Muscle of leg (tissue), 11 donors: ENCODE data around the gene SLC9A5. TPM values are rescaled to one million over a fixed set of nuclear protein-coding genes. Genes with fewer than 3 reads are reported as not detected.

Experiments used
- DNase-seq: peaks from one replicate; pipeline ENCODE4 v3.0.0; 2013
- H3K27ac ChIP-seq: one replicate; pipeline ENCODE4 v1.5.1; 2013; ENCODE audit warnings: mild to moderate bottlenecking, low read length, control low read depth
- H3K27me3 ChIP-seq: one replicate; pipeline ENCODE4 v1.6.1; 2013; ENCODE audit warnings: low read length; ENCODE audit not compliant: control insufficient read depth, insufficient read depth
- H3K36me3 ChIP-seq: one replicate; pipeline ENCODE4 v1.6.1; 2013; ENCODE audit warnings: low read length; ENCODE audit not compliant: control insufficient read depth, insufficient read depth
- H3K4me1 ChIP-seq: one replicate; pipeline ENCODE4 v1.6.1; 2013; ENCODE audit warnings: low read length; ENCODE audit not compliant: control insufficient read depth, insufficient read depth
- H3K4me3 ChIP-seq: one replicate; pipeline ENCODE4 v1.5.1; 2013; ENCODE audit warnings: low read length, control low read depth
- H3K9me3 ChIP-seq: replicated peaks from 2 replicates; pipeline ENCODE4 v1.6.1; 2013; ENCODE audit warnings: low read depth, low read length; ENCODE audit not compliant: control insufficient read depth
- WGBS: methylation state at CpG from one replicate; pipeline ENCODE4 v1.1.5; 2013; ENCODE audit warnings: missing lambda C conversion rate; ENCODE audit not compliant: insufficient coverage; 5-methylcytosine and 5-hydroxymethylcytosine counted together
- polyA plus RNA-seq, 8 donors: library from polyadenylated mRNA; unstranded; fragments of 120-200 nt; gene quantifications; one replicate each; pipeline versions ENCODE4 v1.2.1 to v1.2.3, GENCODE V29; 2013; ENCODE audit warnings: inconsistent platforms in 1 of 8, low replicate concordance in 1 of 8; ENCODE audit not compliant: insufficient read length in 8 of 8, insufficient read depth in 1 of 8
- total RNA-seq: library from RNA; stranded (reverse); fragments of 120-200 nt; gene quantifications from one replicate; pipeline ENCODE4 v1.2.4, GENCODE V29; 2013

SLC9A5 gene
- total and polyA plus RNA-seq, 9 donors = 0.40 to 1.8 (median 1.0) TPM

DNA sequence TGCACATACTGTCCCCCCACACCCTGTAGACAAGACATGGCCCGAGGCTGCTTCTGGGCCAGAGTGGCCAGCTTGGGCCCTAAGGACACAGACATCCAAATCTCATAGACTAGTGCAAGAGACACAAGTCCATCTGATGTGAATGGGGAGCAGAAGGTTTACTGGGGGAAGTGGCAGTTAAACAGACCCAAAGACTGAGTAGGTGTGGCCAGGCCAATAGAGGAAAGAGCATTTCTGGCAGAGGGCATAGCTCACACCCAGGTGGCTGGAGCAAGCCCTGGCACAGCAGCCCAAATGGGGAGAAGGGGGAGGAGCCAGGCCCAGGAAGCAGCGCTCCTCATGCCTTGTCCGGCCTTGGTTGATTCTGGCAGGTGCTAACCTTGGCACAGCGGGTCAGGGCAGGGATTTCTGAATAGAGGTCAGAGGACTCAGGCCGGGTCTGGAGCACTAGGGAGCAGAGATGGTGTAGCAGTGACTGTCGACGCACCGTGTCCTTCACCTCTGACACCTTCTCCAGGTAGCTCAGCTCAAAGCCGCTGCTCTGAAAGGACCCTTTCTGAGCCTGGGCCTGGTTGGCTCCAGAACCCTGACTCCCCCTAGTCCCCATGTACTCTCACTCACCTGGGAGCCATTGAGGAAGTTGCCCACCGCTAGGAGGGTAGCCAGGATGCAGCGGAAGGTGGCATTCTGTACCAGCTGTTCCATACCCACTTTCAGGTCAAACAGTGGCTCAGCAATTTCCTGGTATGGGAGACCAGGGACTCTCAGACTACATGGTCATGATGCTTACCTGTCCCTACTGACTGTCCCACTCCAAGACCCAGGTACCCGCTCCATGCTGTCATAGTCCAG lies 17.7 kb upstream of the SLC9A5 start:
- WGBS = 85% methylated on average over 7 of the region's 12 CpGs
- no peak overlapping the region for H3K4me3 ChIP-seq
- no peaks in the 10 kb centered on the region for H3K27me3 ChIP-seq
- no peaks in the 10 kb centered on the region for H3K9me3 ChIP-seq
- no peak overlapping the region for H3K27ac ChIP-seq
- peaks cover 15% of the 10 kb centered on the region for H3K4me1 ChIP-seq
- peaks cover 68% of the 10 kb centered on the region for H3K36me3 ChIP-seq
- no peak for DNase-seq

DNA sequence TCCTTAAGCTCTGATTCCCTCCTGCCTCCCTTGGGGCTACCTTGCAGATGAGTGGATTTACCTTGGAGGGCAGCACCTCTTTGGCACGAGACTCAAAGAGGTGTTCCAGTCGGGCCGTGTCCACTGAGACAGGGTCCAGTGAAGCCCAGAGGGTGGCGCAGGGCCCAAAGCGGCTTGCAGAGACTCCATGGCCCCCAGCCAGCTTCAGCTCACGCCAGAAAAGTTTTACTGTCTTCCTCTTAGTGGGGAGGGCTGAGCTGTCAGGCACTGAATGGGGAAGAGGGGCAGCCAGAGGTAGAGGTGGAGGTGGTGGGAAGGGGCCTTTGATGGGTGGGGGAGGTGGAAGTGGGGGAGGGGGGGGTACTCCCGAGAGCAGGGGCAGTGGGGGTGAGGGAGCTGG lies 15.2 kb upstream of the SLC9A5 start:
- Histone ChIP-seq H3K27ac (no peak overlapping the region), H3K4me3 (no peak overlapping the region), H3K36me3 (peaks cover 81% of the 10 kb centered on the region), H3K4me1 (no peaks in the 10 kb centered on the region), H3K9me3 (no peaks in the 10 kb centered on the region), H3K27me3 (no peaks in the 10 kb centered on the region)
- DNase-seq = no peak
- WGBS = 77% methylated on average over 5 of the region's 7 CpGs

DNA sequence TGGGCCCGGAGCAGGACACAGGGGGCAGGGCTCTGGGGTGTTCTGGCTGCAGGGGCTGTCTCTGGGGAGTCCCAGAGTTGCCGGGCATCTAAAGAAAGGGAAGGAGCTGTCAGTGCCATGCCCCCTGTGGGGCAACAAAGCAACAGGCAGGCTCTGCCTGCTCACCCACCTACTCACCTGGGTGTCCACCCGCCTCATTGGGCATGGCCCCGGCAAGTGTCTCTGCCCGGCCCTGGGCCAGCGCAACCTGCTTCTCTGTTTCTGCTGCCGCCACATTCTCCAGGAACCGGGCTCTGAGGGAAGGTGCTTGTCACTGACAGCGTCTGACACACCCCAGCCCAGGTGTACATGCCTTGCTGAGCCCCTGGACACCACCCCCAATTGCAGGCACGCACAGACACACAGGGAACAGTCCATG lies 14.6 kb upstream of the SLC9A5 start:
- Histone ChIP-seq H3K27me3 (no peaks in the 10 kb centered on the region), H3K36me3 (peaks cover 76% of the 10 kb centered on the region), H3K27ac (no peak overlapping the region), H3K4me3 (no peak overlapping the region), H3K4me1 (no peaks in the 10 kb centered on the region), H3K9me3 (no peaks in the 10 kb centered on the region)
- DNase-seq = no peak
- WGBS = 79% methylated on average over 10 of the region's 10 CpGs

DNA sequence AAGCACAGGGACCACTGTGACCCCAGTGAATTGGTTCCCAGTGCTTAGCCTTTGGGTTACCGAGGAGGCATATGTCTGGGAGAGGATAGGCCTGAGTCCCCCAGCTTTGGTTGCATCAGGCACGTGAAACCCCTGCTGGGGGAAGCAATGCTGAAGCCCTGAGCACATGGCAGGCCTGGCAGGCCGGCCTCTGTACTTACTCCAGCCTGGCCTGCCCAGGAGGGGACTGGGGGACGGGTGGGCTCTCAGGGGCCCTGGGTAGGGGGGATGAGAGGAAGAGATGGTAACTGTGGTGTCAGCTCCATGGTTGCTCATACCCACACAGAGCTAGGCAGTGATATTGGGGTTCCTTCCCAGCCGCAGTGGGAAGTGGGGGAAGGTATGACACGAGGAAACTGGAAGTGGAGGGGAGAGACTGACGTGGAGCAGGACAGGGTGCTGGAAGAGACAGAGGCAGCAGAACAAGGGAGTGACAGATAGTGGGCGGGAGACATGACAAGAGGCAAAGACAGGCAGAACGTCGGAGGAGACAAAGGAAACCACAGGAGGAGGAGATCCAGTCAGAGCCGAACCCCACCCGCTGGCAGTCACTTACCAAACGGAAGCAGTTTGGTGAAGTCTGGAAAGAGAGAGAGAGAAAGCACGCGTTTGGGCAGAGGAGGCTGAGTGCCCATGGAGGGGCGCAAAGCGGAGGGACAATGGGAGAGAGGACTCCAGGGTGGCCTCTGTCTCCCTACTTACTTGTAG lies 12.8 kb upstream of the SLC9A5 start:
- Histone ChIP-seq H3K9me3 (no peaks in the 10 kb centered on the region), H3K36me3 (peaks cover 63% of the 10 kb centered on the region), H3K4me1 (no peaks in the 10 kb centered on the region), H3K27ac (no peak overlapping the region), H3K4me3 (no peak overlapping the region), H3K27me3 (no peaks in the 10 kb centered on the region)
- DNase-seq = no peak
- 80% methylated on average over 14 of the region's 17 CpGs for WGBS

DNA sequence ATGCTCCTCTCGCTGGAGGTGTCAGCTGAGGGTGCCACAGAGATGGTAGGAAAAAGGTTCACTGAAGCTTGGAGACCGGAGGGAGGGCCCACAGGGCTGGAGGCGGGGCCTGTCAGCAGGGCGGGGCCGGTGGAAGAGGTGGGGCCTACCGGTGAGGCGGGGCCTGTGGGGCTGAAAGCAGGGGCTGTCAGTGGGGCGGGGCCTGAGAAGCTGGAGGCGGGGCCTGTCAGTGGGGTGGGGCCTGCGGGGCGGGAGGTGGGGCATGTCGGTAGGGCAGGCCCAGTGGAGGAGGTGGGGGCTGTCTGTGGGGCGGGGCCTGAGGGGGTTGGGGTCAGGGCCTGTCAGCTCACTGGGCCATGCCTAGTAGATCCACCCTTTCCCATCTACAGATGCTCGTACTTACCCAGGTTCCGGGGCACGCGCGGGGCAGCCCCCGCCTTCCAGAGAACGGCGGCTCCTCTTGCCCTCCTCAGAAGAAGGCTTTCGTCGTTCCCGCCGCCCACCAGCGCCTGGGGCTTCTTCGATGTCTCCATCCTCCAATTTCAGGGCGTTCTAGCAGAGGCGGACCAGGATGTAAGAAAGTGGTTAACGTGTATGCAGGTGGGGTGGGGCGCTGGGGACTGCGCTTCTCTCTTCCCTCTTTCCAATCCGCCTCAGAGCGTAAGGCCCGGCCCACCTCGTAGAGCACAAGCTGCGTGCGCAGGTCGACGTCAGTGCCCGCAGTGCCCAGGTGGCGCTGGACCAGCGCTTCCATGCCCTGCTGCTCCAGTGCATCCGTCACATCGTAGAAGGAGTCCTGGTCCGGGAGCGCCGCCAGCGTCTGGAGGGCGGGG lies 12.0 kb upstream of the SLC9A5 start:
- H3K27ac ChIP-seq = no peak overlapping the region
- WGBS = 71% methylated on average over 32 of the region's 50 CpGs
- DNase-seq = no peak
- H3K9me3 ChIP-seq = no peaks in the 10 kb centered on the region
- peaks cover 7% of the 10 kb centered on the region for H3K4me1 ChIP-seq
- H3K4me3 ChIP-seq = no peak overlapping the region
- peaks cover 55% of the 10 kb centered on the region for H3K36me3 ChIP-seq
- H3K27me3 ChIP-seq = no peaks in the 10 kb centered on the region

DNA sequence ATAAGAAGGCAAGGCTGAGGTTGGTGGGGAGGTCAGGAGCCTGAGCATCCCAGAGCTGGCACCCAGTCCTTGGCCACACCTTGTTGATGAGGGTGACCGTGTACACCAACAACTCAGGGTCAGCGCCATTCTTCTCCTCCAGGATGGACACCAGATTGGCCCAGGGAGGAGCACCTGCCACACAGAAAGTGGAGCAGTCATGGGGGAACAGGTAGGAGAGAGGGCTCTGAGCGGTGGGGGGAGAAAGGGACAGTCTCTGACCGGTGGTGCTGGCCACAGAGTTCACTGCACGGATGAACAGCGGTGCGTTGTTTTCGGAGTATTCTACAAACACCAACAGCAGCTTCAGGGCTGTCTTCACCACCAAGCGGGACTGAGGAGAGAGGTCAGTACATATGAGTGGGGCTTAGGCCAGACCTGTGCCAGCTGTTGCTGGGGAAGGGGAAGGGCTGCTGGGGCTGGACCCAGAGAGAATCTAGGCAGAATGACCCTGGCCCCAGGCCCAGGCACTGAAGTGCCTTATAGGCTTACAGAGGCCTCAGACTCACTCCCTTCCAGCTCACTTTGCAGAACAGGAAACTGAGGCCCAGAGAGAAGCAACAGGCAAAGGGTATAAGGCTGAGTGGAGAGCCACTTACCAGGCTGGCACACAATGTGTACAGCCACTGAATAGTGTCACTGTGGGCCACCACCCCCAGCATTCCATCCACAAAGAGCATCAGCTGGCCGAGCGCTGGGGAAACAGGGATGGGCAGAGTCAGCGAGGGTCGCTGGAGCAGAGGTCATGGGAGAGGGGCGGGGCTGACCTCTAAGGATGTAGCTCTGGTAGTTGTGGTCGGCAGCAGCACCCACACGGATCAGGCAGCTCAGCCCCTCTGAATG lies 11.1 kb upstream of the SLC9A5 start:
- peaks cover 12% of the 10 kb centered on the region for H3K4me1 ChIP-seq
- no peak overlapping the region for H3K27ac ChIP-seq
- no peaks in the 10 kb centered on the region for H3K27me3 ChIP-seq

DNA sequence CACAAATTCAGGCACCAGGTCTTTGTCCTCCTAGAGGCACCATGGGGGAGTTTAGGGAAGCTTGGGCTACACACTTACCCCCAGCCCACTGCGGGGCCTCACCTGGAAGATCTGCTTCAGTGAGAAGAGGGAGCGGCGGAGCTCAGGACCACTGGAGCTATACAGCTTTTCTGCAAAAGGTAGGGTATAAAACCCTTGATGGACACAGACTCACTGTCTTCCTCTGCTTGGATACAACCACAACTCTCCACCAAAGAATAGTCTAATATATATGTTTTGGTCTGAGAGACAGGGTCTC lies 10.6 kb upstream of the SLC9A5 start:
- peaks cover 12% of the 10 kb centered on the region for H3K4me1 ChIP-seq
- WGBS = no CpG with 5 or more reads among the region's 3 CpGs
- no peak for DNase-seq
- H3K27ac ChIP-seq = no peak overlapping the region
- H3K36me3 ChIP-seq = peaks cover 51% of the 10 kb centered on the region
- no peaks in the 10 kb centered on the region for H3K9me3 ChIP-seq
- H3K4me3 ChIP-seq = no peak overlapping the region
- no peaks in the 10 kb centered on the region for H3K27me3 ChIP-seq

More for the DNA sequence above, 11.1 kb upstream of the SLC9A5 start:
- 63% methylated on average over 8 of the region's 16 CpGs for WGBS
- Histone ChIP-seq H3K36me3 (peaks cover 53% of the 10 kb centered on the region), H3K4me3 (no peak overlapping the region), H3K9me3 (no peaks in the 10 kb centered on the region)
- no peak for DNase-seq

DNA sequence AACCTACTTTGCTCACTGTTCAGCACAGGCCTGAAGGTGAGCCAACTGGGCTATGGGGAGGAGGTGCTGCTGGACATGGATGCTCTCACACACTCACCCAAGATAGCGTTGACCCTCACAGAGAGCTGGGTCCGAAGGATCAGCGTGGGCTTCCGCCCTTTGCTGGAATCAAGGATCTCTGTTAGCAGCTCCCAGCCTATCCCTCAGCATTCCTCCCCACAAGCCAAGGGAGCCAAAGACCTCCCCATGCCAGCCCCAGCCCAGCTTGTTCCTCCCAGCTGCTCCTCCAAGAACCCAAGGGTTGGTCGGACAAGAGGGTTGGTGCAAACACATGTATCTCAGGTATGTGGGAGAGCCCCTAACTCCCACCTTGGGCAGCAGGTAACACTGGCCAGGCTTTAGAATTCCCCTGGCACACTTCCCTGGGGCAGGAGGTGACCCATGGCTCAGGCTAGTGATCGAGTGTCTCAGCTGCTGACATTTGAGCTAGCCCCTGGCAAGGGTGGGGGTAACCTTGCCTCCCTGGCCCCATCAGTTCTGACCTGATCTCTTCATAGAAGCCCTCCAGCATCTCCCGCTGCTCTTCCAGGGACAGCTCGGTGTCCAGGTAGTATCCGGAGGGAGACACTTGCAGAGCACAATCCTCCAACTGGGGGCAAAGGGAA lies 9.8 kb upstream of the SLC9A5 start:
- Histone ChIP-seq H3K27ac (no peak overlapping the region), H3K4me1 (peaks cover 19% of the 10 kb centered on the region), H3K36me3 (peaks cover 45% of the 10 kb centered on the region), H3K9me3 (no peaks in the 10 kb centered on the region), H3K4me3 (no peak overlapping the region), H3K27me3 (no peaks in the 10 kb centered on the region)
- DNase-seq = no peak
- WGBS = 76% methylated on average over 2 of the region's 9 CpGs

DNA sequence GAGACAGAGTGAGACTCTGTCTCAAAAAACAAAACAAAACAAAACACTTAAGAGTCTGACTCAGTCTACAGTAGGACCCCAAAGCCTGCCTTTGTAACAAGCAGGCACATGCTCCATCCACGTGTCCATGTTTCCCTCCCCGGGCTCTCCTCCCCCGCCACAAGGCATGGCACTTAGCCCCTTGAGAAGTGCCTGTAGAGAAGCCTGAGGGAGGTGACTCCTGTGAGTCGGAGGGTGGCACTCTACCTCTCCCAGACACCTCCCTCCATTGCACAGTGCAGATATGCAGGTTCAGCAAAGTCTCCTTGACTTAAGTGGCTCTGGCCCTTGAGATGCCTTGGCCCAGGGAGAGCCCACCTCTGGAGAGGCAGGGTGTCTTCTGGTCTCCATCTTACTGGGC lies 8.3 kb upstream of the SLC9A5 start:
- no peaks in the 10 kb centered on the region for H3K9me3 ChIP-seq
- no CpG with 5 or more reads among the region's 4 CpGs for WGBS
- DNase-seq = no peak
- peaks cover 32% of the 10 kb centered on the region for H3K36me3 ChIP-seq
- H3K27me3 ChIP-seq = no peaks in the 10 kb centered on the region
- H3K27ac ChIP-seq = no peak overlapping the region
- no peak overlapping the region for H3K4me3 ChIP-seq
- peaks cover 35% of the 10 kb centered on the region for H3K4me1 ChIP-seq
